ENCODE results near the gene RAB6B. TPM values are rescaled to one million over a fixed set of nuclear protein-coding genes. Genes with fewer than 3 reads are reported as not detected.

The RAB6B gene
- total and polyA plus RNA-seq, 2 of the 8 experiments (the other 6 are each of a cell fraction or from before 2014, with no cell fraction given), result 7.9 to 15.6 TPM

DNA sequence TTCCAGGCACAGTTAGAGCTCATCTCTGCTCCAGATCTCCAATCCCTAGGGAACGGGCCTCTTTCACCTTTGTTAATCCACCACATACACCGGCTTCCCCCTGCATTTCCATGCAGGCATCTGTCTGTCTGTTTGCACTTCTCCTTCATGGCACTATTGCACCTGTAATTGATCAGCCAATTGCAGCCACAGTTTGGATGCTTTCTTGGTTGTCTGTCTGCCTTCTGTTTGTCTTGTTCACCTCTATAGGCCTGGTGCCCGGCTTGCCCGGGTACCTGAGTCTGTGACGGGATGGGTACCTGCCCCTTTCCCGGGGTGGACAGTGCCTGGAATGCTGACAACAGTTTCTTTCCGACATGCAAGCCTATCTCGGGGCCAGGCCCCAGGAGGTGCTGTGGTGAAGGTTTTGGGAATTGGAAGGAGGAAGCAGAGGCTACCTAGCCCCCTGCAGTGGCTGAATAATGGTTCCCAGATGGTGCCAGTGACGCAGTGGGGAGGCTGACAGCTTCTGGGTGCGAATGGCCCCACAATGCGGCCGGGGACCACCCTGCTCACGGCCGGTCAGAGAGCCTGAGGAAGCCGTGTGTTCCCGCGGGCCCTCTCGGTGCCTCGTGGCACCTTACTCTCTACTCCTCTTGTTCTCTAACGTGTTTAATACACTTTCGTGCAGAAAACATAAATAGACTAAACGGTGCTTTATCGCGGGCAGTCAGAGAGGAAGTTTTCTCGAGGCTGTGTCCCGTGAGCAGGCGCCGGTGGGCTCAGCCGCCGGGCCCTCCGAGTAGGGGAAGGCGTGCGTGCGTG lies 31.3 kb upstream of the RAB6B start (continued):
- TF ChIP-seq RAD21 (IDR thresholded peaks at IDR 0.05 in 1 of 2, conservative IDR thresholded peaks at IDR 0.05 in 1 of 2; ENCODE audit: low read depth in 2 of 2, low read length in 2 of 2) (peak; percentile 41 to 54; a peak in 3 of 4 replicates), TCF12 (IDR thresholded peaks at IDR 0.05; ENCODE audit: low read depth, low read length) (0 out of 2 replicates have a peak, but pooled peaks have one; percentile 27), JUND (IDR thresholded peaks at IDR 0.05; ENCODE audit: low read length) (no peak)

All from H1 (cell line).